Tibial nerve (tissue), 4 donors: ENCODE data around the gene NFATC2.

ENCODE experiments used
- EP300 ChIP-seq, 2 donors: sonication (generic); formaldehyde crosslinking; IDR thresholded peaks; one replicate each; pipeline ENCODE4 v1.6.1; 2017; ENCODE audit warnings: antibody characterized with exemption in 2 of 2, mild to moderate bottlenecking in 1 of 2
- TF ChIP-seq, protein P1 (sequence below), 5 experiments: fragments of 200-600 bp in 3 of 5; fragments of 450-650 bp in 2 of 5; sonication (generic) in 3 of 5; IDR thresholded peaks; one replicate each; pipeline ENCODE4 v1.5.1; 2016 to 2019; ENCODE audit warnings: antibody characterized with exemption in 5 of 5, mild to moderate bottlenecking in 3 of 5, moderate library complexity in 2 of 5

DNA sequence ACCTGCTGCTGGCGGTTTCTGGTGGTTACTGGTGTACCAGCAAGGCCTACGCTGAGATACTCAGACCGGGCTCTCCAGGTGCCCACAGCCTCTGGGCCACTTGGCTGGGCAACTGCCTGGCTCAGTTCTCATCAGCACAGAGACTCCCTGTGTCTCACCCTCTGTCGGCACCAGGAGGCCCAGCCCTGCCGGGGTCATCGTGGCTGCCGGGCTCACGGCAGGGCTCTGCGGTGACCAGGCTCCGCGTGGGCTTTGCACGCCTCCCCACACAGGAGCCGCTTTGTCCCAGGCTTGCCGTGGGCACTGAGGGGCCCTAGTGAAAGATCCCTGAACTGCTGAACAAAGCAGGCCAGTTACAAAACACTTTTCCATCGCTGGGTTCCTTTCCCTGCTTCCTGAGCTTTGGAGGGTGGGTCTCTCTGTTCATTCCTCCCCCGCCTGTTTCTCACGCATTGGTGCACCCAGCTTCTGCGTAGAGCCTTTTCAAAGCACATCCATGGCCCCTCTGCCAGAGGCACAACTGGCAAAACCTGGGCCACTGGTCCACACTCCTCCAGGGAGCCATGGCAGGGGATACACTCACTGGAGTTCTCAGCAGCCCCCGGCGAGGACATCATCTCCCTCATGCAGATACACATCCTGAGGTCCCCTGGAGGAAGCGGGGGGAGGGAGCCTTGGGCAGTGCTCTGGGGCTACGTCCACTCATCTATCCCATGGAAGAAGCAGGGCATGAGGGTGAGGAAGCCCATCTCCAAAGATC, 117.0 kb downstream of the NFATC2 start:
- TF ChIP-seq EP300 (IDR thresholded peaks at IDR 0.05): peak in 1 of 2 donors; percentile 59
- TF ChIP-seq, protein P1, sequence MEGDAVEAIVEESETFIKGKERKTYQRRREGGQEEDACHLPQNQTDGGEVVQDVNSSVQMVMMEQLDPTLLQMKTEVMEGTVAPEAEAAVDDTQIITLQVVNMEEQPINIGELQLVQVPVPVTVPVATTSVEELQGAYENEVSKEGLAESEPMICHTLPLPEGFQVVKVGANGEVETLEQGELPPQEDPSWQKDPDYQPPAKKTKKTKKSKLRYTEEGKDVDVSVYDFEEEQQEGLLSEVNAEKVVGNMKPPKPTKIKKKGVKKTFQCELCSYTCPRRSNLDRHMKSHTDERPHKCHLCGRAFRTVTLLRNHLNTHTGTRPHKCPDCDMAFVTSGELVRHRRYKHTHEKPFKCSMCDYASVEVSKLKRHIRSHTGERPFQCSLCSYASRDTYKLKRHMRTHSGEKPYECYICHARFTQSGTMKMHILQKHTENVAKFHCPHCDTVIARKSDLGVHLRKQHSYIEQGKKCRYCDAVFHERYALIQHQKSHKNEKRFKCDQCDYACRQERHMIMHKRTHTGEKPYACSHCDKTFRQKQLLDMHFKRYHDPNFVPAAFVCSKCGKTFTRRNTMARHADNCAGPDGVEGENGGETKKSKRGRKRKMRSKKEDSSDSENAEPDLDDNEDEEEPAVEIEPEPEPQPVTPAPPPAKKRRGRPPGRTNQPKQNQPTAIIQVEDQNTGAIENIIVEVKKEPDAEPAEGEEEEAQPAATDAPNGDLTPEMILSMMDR (IDR thresholded peaks at IDR 0.05): peak in 1 of 5 experiments; percentile 17
